GM23248 (cell line): ENCODE data around the gene SGSM1. TPM values are rescaled to one million over a fixed set of nuclear protein-coding genes. Genes with fewer than 3 reads are reported as not detected.

Source experiments
- DNase-seq: peaks from one replicate; pipeline ENCODE4 v3.0.0-alpha.2; 2015
- H2AFZ ChIP-seq: fragments of 200-600 bp; sonication (generic); 2 replicates; pipeline ENCODE4 v1.6.1; 2016; ENCODE audit warnings: antibody characterized with exemption
- H3F3A ChIP-seq: fragments of 200-600 bp; sonication (generic); 2 replicates; pipeline ENCODE4 v1.6.1; 2016; ENCODE audit warnings: mild to moderate bottlenecking, antibody characterized with exemption, mixed run types; ENCODE audit not compliant: insufficient read depth
- H3K27ac ChIP-seq: fragments of 200-600 bp; sonication (generic); 2 replicates; pipeline ENCODE4 v1.5.1; 2016; ENCODE audit warnings: mild to moderate bottlenecking
- H3K27me3 ChIP-seq: fragments of 200-600 bp; sonication (generic); replicated peaks from 2 replicates; pipeline ENCODE4 v1.6.1; 2016; ENCODE audit warnings: mild to moderate bottlenecking; ENCODE audit not compliant: insufficient read depth
- H3K36me3 ChIP-seq: fragments of 200-600 bp; sonication (generic); 2 replicates; pipeline ENCODE4 v1.6.1; 2016; ENCODE audit warnings: low read depth, mild to moderate bottlenecking
- H3K4me1 ChIP-seq: fragments of 200-600 bp; sonication (generic); 2 replicates; pipeline ENCODE4 v1.6.1; 2016; ENCODE audit warnings: mild to moderate bottlenecking; ENCODE audit not compliant: insufficient read depth
- H3K4me2 ChIP-seq: fragments of 200-600 bp; sonication (generic); one replicate; pipeline ENCODE4 v1.6.1; 2016; ENCODE audit warnings: mild to moderate bottlenecking; ENCODE audit not compliant: unreplicated experiment
- H3K4me3 ChIP-seq: fragments of 200-600 bp; sonication (generic); 2 replicates; pipeline ENCODE4 v1.5.1; 2016; ENCODE audit warnings: mild to moderate bottlenecking
- H3K79me2 ChIP-seq: fragments of 200-600 bp; sonication (generic); 2 replicates; pipeline ENCODE4 v1.6.1; 2016; ENCODE audit warnings: mild to moderate bottlenecking; ENCODE audit not compliant: insufficient read depth
- H3K9ac ChIP-seq: fragments of 200-600 bp; sonication (generic); 2 replicates; pipeline ENCODE4 v1.6.1; 2016; ENCODE audit warnings: mild to moderate bottlenecking
- H3K9me2 ChIP-seq: fragments of 200-600 bp; sonication (generic); 2 replicates; pipeline ENCODE4 v1.6.1; 2016; ENCODE audit warnings: mixed run types, mild to moderate bottlenecking, moderate library complexity; ENCODE audit not compliant: insufficient read depth
- H3K9me3 ChIP-seq: fragments of 200-600 bp; sonication (generic); one replicate; pipeline ENCODE4 v1.6.1; 2017; ENCODE audit warnings: low read depth
- H4K20me1 ChIP-seq: fragments of 200-600 bp; sonication (generic); 2 replicates; pipeline ENCODE4 v1.6.0; 2016; ENCODE audit not compliant: insufficient read depth
- EZH2 ChIP-seq: fragments of 200-600 bp; sonication (generic); IDR thresholded peaks from 2 replicates; pipeline ENCODE4 v1.6.1; 2018; ENCODE audit warnings: antibody characterized with exemption, mild to moderate bottlenecking; ENCODE audit not compliant: insufficient read depth, poor library complexity, severe bottlenecking
- EZH2phosphoT487 ChIP-seq: fragments of 200-600 bp; sonication (generic); IDR thresholded peaks from 2 replicates; pipeline ENCODE4 v1.6.1; 2018; ENCODE audit warnings: antibody characterized with exemption, moderate library complexity, mild to moderate bottlenecking, low read depth; ENCODE audit not compliant: insufficient read depth
- WGBS, 2 experiments: methylation state at CpG; one replicate each; pipeline ENCODE4 v1.1.6; 2015 to 2017; ENCODE audit warnings: low lambda C conversion rate in 2 of 2, low coverage in 1 of 2; ENCODE audit errors: missing lambda C conversion rate in 2 of 2; 5-methylcytosine and 5-hydroxymethylcytosine counted together
- in situ Hi-C: fragments of 300-500 bp; cut with MboI; formaldehyde crosslinking; loops from 2 replicates; pipeline ENCODE4 v1.15.0; 2020
- polyA plus RNA-seq: library from polyadenylated mRNA; unstranded; fragments of >200 nt; fragmentation: Nextera tagmentation; extraction: Ambion mirVana; gene quantifications from 2 replicates; pipeline ENCODE4 v1.2.1, GENCODE V29; 2016
- total RNA-seq: library from RNA; depleted of rRNA; stranded (reverse); fragments of >200 nt; shearing (Covaris generic); gene quantifications from 2 replicates; pipeline ENCODE4 v1.2.3, GENCODE V29; 2014

Gene SGSM1
- total and polyA plus RNA-seq, 2 experiments from 2014 or later, result not detected

DNA sequence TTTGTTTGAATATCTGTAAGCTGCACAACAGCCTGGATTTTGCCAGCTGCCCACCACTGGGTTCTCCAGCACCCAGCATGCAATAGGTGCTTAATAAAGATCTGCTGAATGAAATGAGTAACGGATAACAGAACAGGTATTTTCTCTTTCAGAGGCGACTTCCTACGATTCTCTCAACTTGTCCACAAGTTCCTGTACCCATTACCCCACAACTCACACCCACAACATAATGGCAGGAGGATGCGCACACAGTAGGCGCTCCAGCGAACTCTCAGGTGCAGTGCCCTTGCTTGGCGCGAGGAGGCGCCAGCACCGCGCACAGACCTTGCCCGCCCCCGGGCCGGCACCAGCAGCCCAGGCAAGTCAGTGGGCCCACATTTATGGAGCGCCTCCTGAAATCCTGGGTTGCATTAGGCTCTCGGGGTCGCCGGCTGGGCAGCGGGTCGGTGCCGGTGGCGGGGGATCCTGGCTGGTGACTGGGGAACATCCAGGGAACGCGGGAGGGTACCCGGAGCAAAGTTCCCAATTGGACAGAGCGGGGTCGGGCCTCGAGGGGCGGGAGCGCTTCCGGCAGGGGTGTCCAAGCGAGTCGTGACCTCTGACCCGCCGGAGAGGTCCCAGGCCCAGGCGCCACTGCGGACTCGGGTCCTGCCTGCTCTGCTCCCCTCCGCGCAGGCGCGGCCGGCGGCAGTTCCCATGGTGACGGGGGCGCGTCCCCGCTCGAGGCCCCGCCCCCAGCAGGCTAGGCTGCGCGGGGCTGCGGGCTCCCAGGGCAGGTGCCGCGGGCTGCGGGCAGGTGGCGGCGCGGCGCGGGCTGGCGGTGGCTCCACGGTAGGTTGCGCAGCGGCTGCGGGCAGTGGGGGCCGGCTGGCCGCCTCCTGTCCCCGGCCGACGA is 146.2 kb downstream of the SGSM1 start, which contains the start of gene KIAA1671:
Gene KIAA1671 (plus strand): TSS at position 775 of the 895 bp plus-strand sequence. CDS start 75,284 bp downstream, outside the sequence.
- H3K9ac ChIP-seq, result peak within 1 kb of the TSS; percentile 73
- TF ChIP-seq EZH2 (no peak), EZH2phosphoT487 (no peak)
- H3K9me3 ChIP-seq, result no peaks in the 10 kb centered on the region
- H3K4me3 ChIP-seq, result peak within 1 kb of the TSS; percentile 78
- peak within 1 kb of the TSS; percentile 63 for H3K4me2 ChIP-seq
- H3K36me3 ChIP-seq, result no peaks in the 10 kb centered on the region
- H4K20me1 ChIP-seq, result no peaks in the 10 kb centered on the region
- H3K27me3 ChIP-seq, result peaks cover 27% of the 10 kb centered on the region; the same call in 1 of the 2 replicates
- H3K79me2 ChIP-seq, result no peaks in the 10 kb centered on the region
- 2% methylated on average over 50 to 70 of the region's 71 CpGs for WGBS, 2 experiments
- peak; percentile 85 for DNase-seq
- in situ Hi-C loops, result no loop called here
- no peaks in the 10 kb centered on the region for H3K9me2 ChIP-seq
- peak within 1 kb of the TSS; percentile 93 for H2AFZ ChIP-seq
- no peaks in the 10 kb centered on the region for H3F3A ChIP-seq
- H3K27ac ChIP-seq, result no peak within 1 kb of the TSS
- 0 out of 2 replicates have a peak, but pooled peaks cover 3% of the 10 kb centered on the region for H3K4me1 ChIP-seq

DNA sequence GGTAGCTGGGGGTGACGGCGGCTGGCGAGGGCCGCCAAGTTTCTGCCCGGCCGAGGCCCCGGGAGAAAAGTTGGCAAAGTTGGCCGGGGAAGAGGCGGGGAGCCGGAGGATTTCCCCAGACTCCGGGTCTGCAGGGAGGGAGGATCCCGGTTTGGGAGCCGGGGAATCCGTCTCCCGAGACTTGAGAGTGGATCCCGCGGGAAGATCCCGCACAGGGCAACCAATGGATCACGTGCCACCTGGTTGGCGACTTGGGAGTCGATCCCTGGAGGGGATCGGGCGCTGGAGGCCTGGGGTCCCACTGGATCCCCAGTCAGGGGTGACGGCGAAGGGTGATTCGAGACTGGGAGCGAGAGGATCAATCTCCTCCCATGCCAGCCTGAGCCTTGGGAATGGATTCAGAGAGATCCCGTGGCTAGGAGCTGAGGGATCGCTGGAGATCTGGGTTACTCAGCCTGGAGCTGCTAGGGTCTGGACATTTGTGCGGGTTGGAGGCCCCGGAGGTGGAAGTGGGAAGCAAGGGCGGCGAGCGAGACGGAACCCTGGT is 146.9 kb downstream of the SGSM1 start:
- 1 to 2% methylated on average over 25 to 32 of the region's 35 CpGs for WGBS, 2 experiments
- no peaks in the 10 kb centered on the region for H3K9me3 ChIP-seq
- TF ChIP-seq EZH2phosphoT487, result peak; percentile 6; the same call in 1 of the 2 replicates
- TF ChIP-seq EZH2, result peak; percentile 42
- H4K20me1 ChIP-seq, result no peaks in the 10 kb centered on the region
- no peaks in the 10 kb centered on the region for H3K36me3 ChIP-seq
- H3K4me3 ChIP-seq, result peak overlapping the region; percentile 78
- peak overlapping the region; percentile 73 for H3K9ac ChIP-seq
- peak overlapping the region; percentile 63 for H3K4me2 ChIP-seq
- H3K4me1 ChIP-seq, result 0 out of 2 replicates have a peak, but pooled peaks cover 3% of the 10 kb centered on the region
- H3K27ac ChIP-seq, result no peak overlapping the region
- peak; percentile 80 for DNase-seq
- in situ Hi-C loops, result no loop called here
- no peaks in the 10 kb centered on the region for H3F3A ChIP-seq
- peaks cover 23% of the 10 kb centered on the region; the same call in 1 of the 2 replicates for H3K27me3 ChIP-seq
- H3K79me2 ChIP-seq, result no peaks in the 10 kb centered on the region
- H2AFZ ChIP-seq, result peak overlapping the region; percentile 93
- no peaks in the 10 kb centered on the region for H3K9me2 ChIP-seq

- Histone ChIP-seq H3K4me3 (peak overlapping the region; percentile 78), H4K20me1 (no peaks in the 10 kb centered on the region), H3K9me3 (no peaks in the 10 kb centered on the region), H3K36me3 (no peaks in the 10 kb centered on the region), H3K4me1 (0 out of 2 replicates have a peak, but pooled peaks cover 3% of the 10 kb centered on the region), H3K79me2 (no peaks in the 10 kb centered on the region), H2AFZ (peak overlapping the region; percentile 93), H3F3A (no peaks in the 10 kb centered on the region), H3K9me2 (no peaks in the 10 kb centered on the region), H3K27ac (no peak overlapping the region), H3K27me3 (peaks cover 20% of the 10 kb centered on the region; the same call in 1 of the 2 replicates), H3K4me2 (peak overlapping the region; percentile 63), H3K9ac (peak overlapping the region; percentile 73)
- 8 to 17% methylated on average over 13 to 30 of the region's 47 CpGs for WGBS, 2 experiments
- no peak for DNase-seq
- TF ChIP-seq EZH2phosphoT487 (no peak), EZH2 (peak; percentile 43)
- in situ Hi-C loops, result no loop called here
Measured at GRCh38 chr22:24953384-24954113, 147.5 kb downstream of the SGSM1 start.

DNA sequence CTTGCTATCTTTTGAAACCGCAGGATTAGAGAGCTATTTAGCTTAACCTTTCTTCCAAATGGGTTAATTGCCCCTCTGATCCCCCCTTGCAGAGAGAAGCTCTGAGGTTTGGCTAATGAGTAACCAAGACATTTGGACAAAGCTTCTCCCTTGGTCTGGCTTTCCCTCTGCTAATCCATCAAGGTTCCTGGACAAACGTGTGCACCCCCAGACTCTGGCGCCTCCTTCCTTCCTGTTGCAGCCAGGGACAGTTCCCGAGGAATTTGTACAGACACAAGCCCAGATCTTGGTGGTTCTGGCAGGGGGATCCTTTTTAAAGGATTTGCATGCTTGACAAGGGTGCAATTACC is 148.1 kb downstream of the SGSM1 start:
- Histone ChIP-seq H3K9me3 (no peaks in the 10 kb centered on the region), H3K79me2 (no peaks in the 10 kb centered on the region), H3K4me3 (no peak overlapping the region), H4K20me1 (no peaks in the 10 kb centered on the region), H2AFZ (no peak overlapping the region), H3K27me3 (peaks cover 15% of the 10 kb centered on the region; the same call in 1 of the 2 replicates), H3K36me3 (no peaks in the 10 kb centered on the region), H3F3A (no peaks in the 10 kb centered on the region), H3K9me2 (no peaks in the 10 kb centered on the region), H3K4me1 (0 out of 2 replicates have a peak, but pooled peaks cover 3% of the 10 kb centered on the region), H3K4me2 (no peak overlapping the region), H3K27ac (no peak overlapping the region), H3K9ac (no peak overlapping the region)
- TF ChIP-seq EZH2 (no peak), EZH2phosphoT487 (no peak)
- DNase-seq, result no peak
- in situ Hi-C loops, result no loop called here
- WGBS, 2 experiments, result 49 to 50% methylated on average over 4 of the region's 4 CpGs
